HepG2 (cell line): ENCODE results near the gene CYP27A1. TPM values are rescaled to one million over a fixed set of nuclear protein-coding genes. Genes with fewer than 3 reads are reported as not detected.
A peak's percentile ranks its signal among the peaks of the same experiment; 100 is the strongest.

Source experiments
- ETV5 ChIP-seq: IDR thresholded peaks from 2 replicates; pipeline ENCODE4 v1.6.1; 2018; ENCODE audit warnings: missing biosample characterization, missing genetic modification reagents, inconsistent platforms, borderline replicate concordance
- PHF8 ChIP-seq: sonication (generic); formaldehyde crosslinking; IDR thresholded peaks from 2 replicates; pipeline ENCODE4 v1.5.0; 2020; ENCODE audit warnings: missing genetic modification reagents
- RBFOX2 ChIP-seq: fragments of 200-400 bp; formaldehyde crosslinking; IDR thresholded peaks from 2 replicates; pipeline ENCODE4 v1.6.1; 2017; ENCODE audit warnings: low read depth, mild to moderate bottlenecking, low read length
- SMC3 ChIP-seq: IDR thresholded peaks from 2 replicates; pipeline ENCODE4 v1.6.1; 2011; ENCODE audit warnings: low read length, improper control_type of control experiment
- TBX3 ChIP-seq: fragments of 450-650 bp; IDR thresholded peaks from 2 replicates; pipeline ENCODE4 v1.6.1; 2017; ENCODE audit warnings: antibody characterized with exemption, mild to moderate bottlenecking, inconsistent platforms, borderline replicate concordance
- ZFAT ChIP-seq: sonication (generic); formaldehyde crosslinking; conservative IDR thresholded peaks from 2 replicates; pipeline ENCODE4 v1.8.1; 2023; ENCODE audit warnings: missing genetic modification reagents, inconsistent platforms
- ZMYM2 ChIP-seq: sonication (generic); formaldehyde crosslinking; IDR thresholded peaks from 2 replicates; pipeline ENCODE4 v1.8.0; 2022; ENCODE audit warnings: mild to moderate bottlenecking, missing genetic modification reagents
- ZNF274 ChIP-seq: sonication (generic); formaldehyde crosslinking; IDR thresholded peaks from 2 replicates; pipeline ENCODE4 v1.5.1; 2020; ENCODE audit warnings: mild to moderate bottlenecking, missing genetic modification reagents
- ZNF557 ChIP-seq: sonication (generic); formaldehyde crosslinking; IDR thresholded peaks from 2 replicates; pipeline ENCODE4 v1.4.0; 2020; ENCODE audit warnings: missing genetic modification reagents
- ZNF660 ChIP-seq: sonication (generic); formaldehyde crosslinking; IDR thresholded peaks from 2 replicates; pipeline ENCODE4 v1.5.1; 2020; ENCODE audit warnings: mild to moderate bottlenecking, low read depth, missing genetic modification reagents, borderline replicate concordance
- polyA plus RNA-seq, 8 experiments: library from polyadenylated mRNA; depleted of rRNA in 3 of 8; stranded (reverse) in 7 of 8; unstranded in 1 of 8; fragments of >200 nt; fragmentation: Illumina TruSeq in 4 of 8; extraction: Trizol in 4 of 8; gene quantifications; 2 replicates each; pipeline versions ENCODE4 v1.2.1 to v1.2.3, GENCODE V29; 2011 to 2016; ENCODE audit warnings: low read depth in 4 of 8, missing spikeins in 1 of 8, mixed read lengths in 1 of 8; ENCODE audit not compliant: insufficient read depth in 1 of 8
- total RNA-seq, 5 experiments: library from RNA; depleted of rRNA; stranded (reverse); fragments of >200 nt; fragmentation: Illumina TruSeq; extraction: Trizol; gene quantifications; 2 replicates each; pipeline ENCODE4 v1.2.3, GENCODE V29; 2016; ENCODE audit warnings: low read depth in 1 of 5
- TF ChIP-seq, protein P1 (sequence below): IDR thresholded peaks from 2 replicates; pipeline ENCODE4 v1.6.1; 2016; ENCODE audit warnings: missing compliant biosample characterization, missing genetic modification reagents, borderline replicate concordance
- TF ChIP-seq, protein P2 (sequence below), 2 experiments: sonication (generic) in 1 of 2; formaldehyde crosslinking in 1 of 2; IDR thresholded peaks; 2 replicates each; pipeline versions ENCODE4 v1.6.1 to v1.9.0; 2014 to 2022; ENCODE audit warnings: antibody characterized with exemption in 1 of 2, borderline replicate concordance in 1 of 2, inconsistent platforms in 1 of 2, low read depth in 1 of 2, missing genetic modification reagents in 1 of 2
- TF ChIP-seq, protein P3 (sequence below): sonication (generic); formaldehyde crosslinking; IDR thresholded peaks from 2 replicates; pipeline ENCODE4 v1.4.0; 2020; ENCODE audit warnings: missing genetic modification reagents, borderline replicate concordance
- TF ChIP-seq, protein P4 (sequence below): IDR thresholded peaks from 2 replicates; pipeline ENCODE4 v1.6.1; 2016; ENCODE audit warnings: low read depth
- TF ChIP-seq, protein P5 (sequence below): sonication (generic); formaldehyde crosslinking; IDR thresholded peaks from 2 replicates; pipeline ENCODE4 v1.8.0; 2022; ENCODE audit warnings: missing genetic modification reagents, low read depth, mild to moderate bottlenecking, borderline replicate concordance
- TF ChIP-seq, protein P6 (sequence below): sonication (generic); formaldehyde crosslinking; IDR thresholded peaks from 2 replicates; pipeline ENCODE4 v1.4.0; 2020; ENCODE audit warnings: mild to moderate bottlenecking, missing genetic modification reagents

The CYP27A1 gene
- total and polyA plus RNA-seq, 2 of the 13 experiments (the other 11 are each of a cell fraction or from before 2014, with no cell fraction given) = 157 to 266 TPM

DNA sequence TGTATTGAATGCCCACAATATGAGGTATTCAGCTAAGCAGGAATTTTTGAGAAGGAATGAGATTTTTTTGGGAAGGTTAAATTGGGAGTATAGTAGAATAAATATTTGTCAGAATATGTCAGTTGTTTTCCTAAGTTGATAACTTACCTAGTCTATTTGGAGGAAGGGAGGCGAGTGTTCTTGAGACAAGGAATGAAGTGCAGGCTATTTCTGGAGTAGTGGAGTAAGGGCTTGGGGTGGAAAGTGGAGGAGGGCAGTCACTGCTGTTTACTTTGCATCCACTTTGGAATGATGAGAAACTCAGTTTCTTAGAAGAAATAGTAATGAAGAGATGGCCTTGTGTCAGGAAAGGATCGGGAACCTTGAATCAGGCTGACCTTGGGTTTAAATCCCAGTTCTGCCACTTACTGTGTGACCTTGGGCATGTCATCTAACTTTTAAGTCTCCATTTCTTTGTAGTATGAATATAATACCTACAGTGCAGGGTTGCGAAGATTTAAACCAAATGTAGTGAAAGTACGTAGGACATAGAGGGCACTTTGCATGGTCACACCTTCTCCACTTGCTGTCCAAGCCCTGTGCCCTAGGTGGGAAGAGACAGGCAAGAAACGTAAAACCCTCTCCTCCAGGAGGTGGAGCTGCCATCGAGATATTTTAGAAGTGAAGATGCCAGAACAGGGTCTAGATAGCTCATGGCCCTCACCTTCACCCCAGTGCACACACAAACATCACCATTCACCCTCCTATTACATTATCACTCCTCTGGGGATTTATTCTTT lies 25.2 kb upstream of the CYP27A1 start (continued):
- TF ChIP-seq, protein P1, sequence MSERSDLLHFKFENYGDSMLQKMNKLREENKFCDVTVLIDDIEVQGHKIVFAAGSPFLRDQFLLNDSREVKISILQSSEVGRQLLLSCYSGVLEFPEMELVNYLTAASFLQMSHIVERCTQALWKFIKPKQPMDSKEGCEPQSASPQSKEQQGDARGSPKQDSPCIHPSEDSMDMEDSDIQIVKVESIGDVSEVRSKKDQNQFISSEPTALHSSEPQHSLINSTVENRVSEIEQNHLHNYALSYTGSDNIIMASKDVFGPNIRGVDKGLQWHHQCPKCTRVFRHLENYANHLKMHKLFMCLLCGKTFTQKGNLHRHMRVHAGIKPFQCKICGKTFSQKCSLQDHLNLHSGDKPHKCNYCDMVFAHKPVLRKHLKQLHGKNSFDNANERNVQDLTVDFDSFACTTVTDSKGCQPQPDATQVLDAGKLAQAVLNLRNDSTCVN (CRISPR knock-in tag) = no peak
- 0 out of 2 replicates have a peak, but pooled peaks have one; percentile 0 for TF ChIP-seq RBFOX2
- no peak for TF ChIP-seq PHF8 (CRISPR knock-in tag)
- TF ChIP-seq ZNF660 (CRISPR knock-in tag) = no peak
- TF ChIP-seq, protein P2, sequence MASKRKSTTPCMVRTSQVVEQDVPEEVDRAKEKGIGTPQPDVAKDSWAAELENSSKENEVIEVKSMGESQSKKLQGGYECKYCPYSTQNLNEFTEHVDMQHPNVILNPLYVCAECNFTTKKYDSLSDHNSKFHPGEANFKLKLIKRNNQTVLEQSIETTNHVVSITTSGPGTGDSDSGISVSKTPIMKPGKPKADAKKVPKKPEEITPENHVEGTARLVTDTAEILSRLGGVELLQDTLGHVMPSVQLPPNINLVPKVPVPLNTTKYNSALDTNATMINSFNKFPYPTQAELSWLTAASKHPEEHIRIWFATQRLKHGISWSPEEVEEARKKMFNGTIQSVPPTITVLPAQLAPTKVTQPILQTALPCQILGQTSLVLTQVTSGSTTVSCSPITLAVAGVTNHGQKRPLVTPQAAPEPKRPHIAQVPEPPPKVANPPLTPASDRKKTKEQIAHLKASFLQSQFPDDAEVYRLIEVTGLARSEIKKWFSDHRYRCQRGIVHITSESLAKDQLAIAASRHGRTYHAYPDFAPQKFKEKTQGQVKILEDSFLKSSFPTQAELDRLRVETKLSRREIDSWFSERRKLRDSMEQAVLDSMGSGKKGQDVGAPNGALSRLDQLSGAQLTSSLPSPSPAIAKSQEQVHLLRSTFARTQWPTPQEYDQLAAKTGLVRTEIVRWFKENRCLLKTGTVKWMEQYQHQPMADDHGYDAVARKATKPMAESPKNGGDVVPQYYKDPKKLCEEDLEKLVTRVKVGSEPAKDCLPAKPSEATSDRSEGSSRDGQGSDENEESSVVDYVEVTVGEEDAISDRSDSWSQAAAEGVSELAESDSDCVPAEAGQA (IDR thresholded peaks at IDR 0.05; ENCODE audit: low read depth) = no peak
- TF ChIP-seq, protein P2 (CRISPR knock-in tag; IDR thresholded peaks at IDR 0.05; ENCODE audit: borderline replicate concordance) = no peak
- TF ChIP-seq, protein P3, sequence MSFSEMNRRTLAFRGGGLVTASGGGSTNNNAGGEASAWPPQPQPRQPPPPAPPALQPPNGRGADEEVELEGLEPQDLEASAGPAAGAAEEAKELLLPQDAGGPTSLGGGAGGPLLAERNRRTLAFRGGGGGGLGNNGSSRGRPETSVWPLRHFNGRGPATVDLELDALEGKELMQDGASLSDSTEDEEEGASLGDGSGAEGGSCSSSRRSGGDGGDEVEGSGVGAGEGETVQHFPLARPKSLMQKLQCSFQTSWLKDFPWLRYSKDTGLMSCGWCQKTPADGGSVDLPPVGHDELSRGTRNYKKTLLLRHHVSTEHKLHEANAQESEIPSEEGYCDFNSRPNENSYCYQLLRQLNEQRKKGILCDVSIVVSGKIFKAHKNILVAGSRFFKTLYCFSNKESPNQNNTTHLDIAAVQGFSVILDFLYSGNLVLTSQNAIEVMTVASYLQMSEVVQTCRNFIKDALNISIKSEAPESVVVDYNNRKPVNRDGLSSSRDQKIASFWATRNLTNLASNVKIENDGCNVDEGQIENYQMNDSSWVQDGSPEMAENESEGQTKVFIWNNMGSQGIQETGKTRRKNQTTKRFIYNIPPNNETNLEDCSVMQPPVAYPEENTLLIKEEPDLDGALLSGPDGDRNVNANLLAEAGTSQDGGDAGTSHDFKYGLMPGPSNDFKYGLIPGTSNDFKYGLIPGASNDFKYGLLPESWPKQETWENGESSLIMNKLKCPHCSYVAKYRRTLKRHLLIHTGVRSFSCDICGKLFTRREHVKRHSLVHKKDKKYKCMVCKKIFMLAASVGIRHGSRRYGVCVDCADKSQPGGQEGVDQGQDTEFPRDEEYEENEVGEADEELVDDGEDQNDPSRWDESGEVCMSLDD (CRISPR knock-in tag) = no peak
- TF ChIP-seq SMC3 = 0 out of 2 replicates have a peak, but pooled peaks have one; percentile 5
- TF ChIP-seq, protein P4, sequence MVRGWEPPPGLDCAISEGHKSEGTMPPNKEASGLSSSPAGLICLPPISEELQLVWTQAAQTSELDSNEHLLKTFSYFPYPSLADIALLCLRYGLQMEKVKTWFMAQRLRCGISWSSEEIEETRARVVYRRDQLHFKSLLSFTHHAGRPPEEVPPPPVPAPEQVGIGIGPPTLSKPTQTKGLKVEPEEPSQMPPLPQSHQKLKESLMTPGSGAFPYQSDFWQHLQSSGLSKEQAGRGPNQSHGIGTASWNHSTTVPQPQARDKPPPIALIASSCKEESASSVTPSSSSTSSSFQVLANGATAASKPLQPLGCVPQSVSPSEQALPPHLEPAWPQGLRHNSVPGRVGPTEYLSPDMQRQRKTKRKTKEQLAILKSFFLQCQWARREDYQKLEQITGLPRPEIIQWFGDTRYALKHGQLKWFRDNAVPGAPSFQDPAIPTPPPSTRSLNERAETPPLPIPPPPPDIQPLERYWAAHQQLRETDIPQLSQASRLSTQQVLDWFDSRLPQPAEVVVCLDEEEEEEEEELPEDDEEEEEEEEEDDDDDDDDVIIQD = no peak
- TF ChIP-seq ZNF274 (CRISPR knock-in tag) = no peak
- TF ChIP-seq, protein P5, sequence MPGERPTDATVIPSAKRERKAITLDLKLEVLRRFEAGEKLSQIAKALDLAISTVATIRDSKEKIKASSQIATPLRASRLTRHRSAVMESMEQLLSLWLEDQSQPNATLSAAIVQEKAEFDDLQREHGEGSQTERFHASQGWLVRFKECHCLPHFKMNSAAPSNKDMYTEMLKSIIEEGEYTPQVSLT (CRISPR knock-in tag) = no peak
- TF ChIP-seq ZNF557 (CRISPR knock-in tag) = no peak
- no peak for TF ChIP-seq ZFAT (CRISPR knock-in tag)
- no peak for TF ChIP-seq ETV5 (CRISPR knock-in tag)
- TF ChIP-seq, protein P6, sequence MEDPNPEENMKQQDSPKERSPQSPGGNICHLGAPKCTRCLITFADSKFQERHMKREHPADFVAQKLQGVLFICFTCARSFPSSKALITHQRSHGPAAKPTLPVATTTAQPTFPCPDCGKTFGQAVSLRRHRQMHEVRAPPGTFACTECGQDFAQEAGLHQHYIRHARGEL = no peak
- TF ChIP-seq ZMYM2 (CRISPR knock-in tag) = no peak
- TF ChIP-seq TBX3 = no peak
